ENCODE measurements around the gene SNURF. TPM values are rescaled to one million over a fixed set of nuclear protein-coding genes. Genes with fewer than 3 reads are reported as not detected.
"Not testable (repeated sequence)": the region's sequence is repeated elsewhere in the genome, so short reads cannot be mapped to it uniquely, and the experiment has no call there.

Gene SNURF
- total and polyA plus RNA-seq, 2 donors, result 6.9 to 8.9 TPM

DNA sequence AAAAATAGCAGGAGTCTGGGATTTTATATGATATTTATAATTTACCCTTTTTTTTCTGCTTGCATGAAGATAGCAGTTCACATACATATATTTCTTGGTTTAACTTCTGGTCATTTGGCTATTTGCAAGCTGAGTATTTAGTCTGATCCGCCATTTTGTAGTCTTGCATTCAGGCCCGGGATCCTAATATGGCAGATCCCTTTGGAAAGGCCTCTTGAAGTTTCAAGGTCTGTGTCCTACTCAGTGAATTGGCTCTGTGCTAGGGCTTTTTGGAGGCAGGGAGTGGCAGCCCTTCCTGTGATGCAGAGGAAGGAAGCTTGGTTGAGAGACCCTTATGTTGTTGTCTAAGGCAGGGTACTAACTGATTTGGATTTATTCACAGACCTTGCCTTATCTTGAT lies 2.9 kb downstream of the SNURF start:
- no peaks in the 10 kb centered on the region for H3K4me1 ChIP-seq (ENCODE audit: control insufficient read depth in 2 of 2, insufficient read depth in 2 of 2, low read length in 2 of 2)
- no peak overlapping the region for H3K4me3 ChIP-seq (ENCODE audit: low read length in 2 of 2)
- H3K27ac ChIP-seq (ENCODE audit: low read depth in 1 of 2, low read length in 1 of 2), result no peak overlapping the region
- H3K27me3 ChIP-seq (ENCODE audit: control insufficient read depth in 2 of 2, insufficient read depth in 1 of 2, low read length in 1 of 2), result no peaks in the 10 kb centered on the region
- H3K9me3 ChIP-seq (ENCODE audit: control insufficient read depth in 2 of 2, insufficient read depth in 1 of 2, low read length in 1 of 2), result peaks cover 0 to 10% of the 10 kb centered on the region in 2 donors
- WGBS, result 91% methylated on average over 2 of the region's 2 CpGs
- H3K36me3 ChIP-seq (ENCODE audit: control insufficient read depth in 2 of 2, insufficient read depth in 2 of 2, low read length in 1 of 2), result peaks cover 0 to 3% of the 10 kb centered on the region in 2 donors
- no peak for DNase-seq (ENCODE audit: low read depth in 6 of 9, low spot score in 9 of 9)

DNA sequence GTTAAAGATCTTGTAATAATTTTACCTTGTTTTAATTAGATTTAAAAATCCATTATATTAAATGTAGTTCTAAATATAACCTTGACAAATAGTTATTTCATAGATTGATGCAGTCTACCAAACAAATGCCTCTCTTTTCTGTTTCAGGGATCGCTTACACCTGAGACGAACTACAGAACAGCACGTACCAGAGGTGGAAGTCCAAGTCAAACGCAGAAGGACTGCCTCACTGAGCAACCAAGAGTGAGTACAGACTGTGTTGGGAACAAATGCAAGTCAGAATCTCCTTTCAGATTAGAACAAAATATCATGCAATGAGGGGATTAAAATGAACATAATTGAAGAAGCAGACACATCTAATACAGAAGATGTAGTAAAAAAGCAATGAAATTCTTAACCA lies 7.2 kb downstream of the SNURF start:
- no peak overlapping the region for H3K4me3 ChIP-seq (ENCODE audit: low read length in 2 of 2)
- H3K9me3 ChIP-seq (ENCODE audit: control insufficient read depth in 2 of 2, insufficient read depth in 1 of 2, low read length in 1 of 2), result peaks cover 1 to 3% of the 10 kb centered on the region in 2 donors
- peaks cover 10 to 20% of the 10 kb centered on the region in 2 donors for H3K36me3 ChIP-seq (ENCODE audit: control insufficient read depth in 2 of 2, insufficient read depth in 2 of 2, low read length in 1 of 2)
- no peaks in the 10 kb centered on the region for H3K27me3 ChIP-seq (ENCODE audit: control insufficient read depth in 2 of 2, insufficient read depth in 1 of 2, low read length in 1 of 2)
- no peak for DNase-seq (ENCODE audit: low read depth in 6 of 9, low spot score in 9 of 9)
- WGBS, result 94% methylated on average over 4 of the region's 4 CpGs
- H3K27ac ChIP-seq (ENCODE audit: low read depth in 1 of 2, low read length in 1 of 2), result no peak overlapping the region
- H3K4me1 ChIP-seq (ENCODE audit: control insufficient read depth in 2 of 2, insufficient read depth in 2 of 2, low read length in 2 of 2), result no peaks in the 10 kb centered on the region

DNA sequence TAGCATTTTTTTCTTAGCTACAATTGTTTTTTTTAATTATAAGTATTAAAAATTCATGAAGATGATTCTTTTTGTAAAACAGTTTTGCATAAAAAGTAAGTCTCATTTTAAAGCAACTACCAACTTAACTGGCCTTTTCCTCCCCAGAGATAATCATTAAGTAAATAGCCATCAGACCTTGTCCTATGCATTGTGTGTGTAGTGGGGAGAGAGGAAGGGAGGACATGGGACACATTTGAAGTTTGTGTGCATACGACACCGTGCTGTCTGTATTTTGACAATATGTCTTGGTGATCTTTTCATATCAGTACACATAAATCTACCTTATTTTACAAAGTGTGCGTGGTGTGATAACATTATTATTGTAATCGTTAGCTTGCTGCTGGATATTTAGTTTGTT lies 8.1 kb downstream of the SNURF start:
- 97% methylated on average over 4 of the region's 4 CpGs for WGBS
- Histone ChIP-seq H3K27me3 (ENCODE audit: control insufficient read depth in 2 of 2, insufficient read depth in 1 of 2, low read length in 1 of 2) (no peaks in the 10 kb centered on the region), H3K4me3 (ENCODE audit: low read length in 2 of 2) (no peak overlapping the region), H3K27ac (ENCODE audit: low read depth in 1 of 2, low read length in 1 of 2) (no peak overlapping the region), H3K4me1 (ENCODE audit: control insufficient read depth in 2 of 2, insufficient read depth in 2 of 2, low read length in 2 of 2) (no peaks in the 10 kb centered on the region), H3K9me3 (ENCODE audit: control insufficient read depth in 2 of 2, insufficient read depth in 1 of 2, low read length in 1 of 2) (peaks cover 1 to 3% of the 10 kb centered on the region in 2 donors), H3K36me3 (ENCODE audit: control insufficient read depth in 2 of 2, insufficient read depth in 2 of 2, low read length in 1 of 2) (peaks cover 10 to 23% of the 10 kb centered on the region in 2 donors)
- no peak for DNase-seq (ENCODE audit: low read depth in 6 of 9, low spot score in 9 of 9)

DNA sequence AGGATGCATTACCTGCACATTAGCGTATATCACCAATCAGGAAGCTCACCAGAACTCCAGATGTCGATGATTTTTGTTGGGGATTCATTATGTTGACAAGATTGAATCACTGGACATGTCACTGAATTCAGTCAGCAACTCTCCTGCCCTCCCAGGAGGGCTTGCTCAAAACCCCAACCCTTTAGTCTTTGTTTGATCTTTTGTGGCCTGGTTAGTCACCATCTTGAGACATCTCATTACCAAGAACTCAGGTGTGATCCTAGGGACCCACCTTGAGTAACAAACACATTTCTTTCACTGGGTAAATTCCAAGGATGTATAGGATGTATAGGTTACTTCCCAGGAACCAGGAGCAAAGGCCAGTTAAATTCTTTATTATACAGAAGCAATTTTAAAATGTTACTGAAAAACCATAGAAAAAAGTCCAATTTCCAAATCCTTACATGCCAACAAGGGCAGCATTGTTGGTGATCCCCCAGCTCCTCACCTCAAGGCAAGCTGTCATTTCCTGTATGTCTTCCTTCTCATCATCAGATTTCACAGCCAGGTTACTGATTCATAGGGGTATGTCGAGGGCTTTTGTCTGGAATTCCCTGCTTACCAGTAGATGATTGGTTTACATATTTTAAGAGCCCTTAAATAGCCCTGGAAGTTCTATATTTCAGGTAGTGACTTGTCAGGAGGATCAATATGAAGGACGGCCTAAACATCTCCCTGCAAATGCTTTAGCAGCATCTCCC lies 11.7 kb downstream of the SNURF start:
- Histone ChIP-seq H3K27ac (ENCODE audit: low read depth in 1 of 2, low read length in 1 of 2) (no peak overlapping the region), H3K9me3 (ENCODE audit: control insufficient read depth in 2 of 2, insufficient read depth in 1 of 2, low read length in 1 of 2) (peaks cover 2 to 3% of the 10 kb centered on the region in 2 donors), H3K4me1 (ENCODE audit: control insufficient read depth in 2 of 2, insufficient read depth in 2 of 2, low read length in 2 of 2) (no peaks in the 10 kb centered on the region), H3K4me3 (ENCODE audit: low read length in 2 of 2) (no peak overlapping the region), H3K36me3 (ENCODE audit: control insufficient read depth in 2 of 2, insufficient read depth in 2 of 2, low read length in 1 of 2) (peaks cover 13 to 31% of the 10 kb centered on the region in 2 donors), H3K27me3 (ENCODE audit: control insufficient read depth in 2 of 2, insufficient read depth in 1 of 2, low read length in 1 of 2) (no peaks in the 10 kb centered on the region)
- DNase-seq (ENCODE audit: low read depth in 6 of 9, low spot score in 9 of 9), result no peak
- 83% methylated on average over 4 of the region's 4 CpGs for WGBS

DNA sequence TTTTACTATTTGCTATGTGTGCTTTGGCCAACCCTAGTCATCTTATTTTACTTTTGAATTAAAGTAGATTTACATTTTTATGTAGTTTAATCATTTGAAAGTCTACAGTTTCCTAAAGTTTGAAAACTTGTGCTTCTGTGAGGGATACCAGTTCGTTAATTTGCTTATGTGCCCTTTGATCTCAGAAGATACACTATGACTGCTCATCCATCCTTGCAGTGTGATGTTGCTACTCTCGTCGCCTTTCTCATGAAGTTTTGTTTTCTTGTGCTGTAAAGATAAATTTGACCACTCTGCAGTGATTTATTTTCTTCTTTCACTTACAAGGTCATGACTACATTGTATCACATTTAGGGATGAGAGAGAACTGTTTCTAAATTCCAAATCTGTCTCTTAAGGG lies 16.3 kb downstream of the SNURF start:
- DNase-seq (ENCODE audit: low read depth in 6 of 9, low spot score in 9 of 9), result no peak
- Histone ChIP-seq H3K27me3 (ENCODE audit: control insufficient read depth in 2 of 2, insufficient read depth in 1 of 2, low read length in 1 of 2) (no peaks in the 10 kb centered on the region), H3K9me3 (ENCODE audit: control insufficient read depth in 2 of 2, insufficient read depth in 1 of 2, low read length in 1 of 2) (peaks cover 2 to 3% of the 10 kb centered on the region in 2 donors), H3K4me3 (ENCODE audit: low read length in 2 of 2) (no peak overlapping the region), H3K4me1 (ENCODE audit: control insufficient read depth in 2 of 2, insufficient read depth in 2 of 2, low read length in 2 of 2) (no peaks in the 10 kb centered on the region), H3K36me3 (ENCODE audit: control insufficient read depth in 2 of 2, insufficient read depth in 2 of 2, low read length in 1 of 2) (peaks cover 17 to 28% of the 10 kb centered on the region in 2 donors), H3K27ac (ENCODE audit: low read depth in 1 of 2, low read length in 1 of 2) (no peak overlapping the region)
- WGBS, result 86% methylated on average over 3 of the region's 3 CpGs

DNA sequence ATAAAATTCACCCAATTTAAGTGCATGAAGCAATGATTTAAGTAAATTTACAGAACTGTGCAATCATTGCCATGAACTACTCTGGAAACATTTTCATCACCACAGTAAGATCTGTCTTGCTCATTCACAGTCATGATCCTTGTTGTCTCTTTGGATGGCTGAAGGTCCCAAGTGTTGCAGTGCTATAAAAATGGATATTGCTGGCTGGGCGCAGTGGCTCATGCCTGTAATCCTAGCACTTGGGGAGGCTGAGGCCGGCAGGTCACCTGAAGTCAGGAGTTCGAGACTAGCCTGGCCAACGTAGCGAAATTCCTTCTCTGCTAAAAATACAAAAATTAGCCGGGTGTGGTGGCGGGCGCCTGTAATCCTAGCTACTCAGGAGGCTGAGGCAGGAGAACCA lies 17.0 kb downstream of the SNURF start:
- peaks cover 1 to 2% of the 10 kb centered on the region in 2 donors for H3K9me3 ChIP-seq (ENCODE audit: control insufficient read depth in 2 of 2, insufficient read depth in 1 of 2, low read length in 1 of 2)
- H3K27me3 ChIP-seq (ENCODE audit: control insufficient read depth in 2 of 2, insufficient read depth in 1 of 2, low read length in 1 of 2), result no peaks in the 10 kb centered on the region
- H3K4me1 ChIP-seq (ENCODE audit: control insufficient read depth in 2 of 2, insufficient read depth in 2 of 2, low read length in 2 of 2), result no peaks in the 10 kb centered on the region
- H3K4me3 ChIP-seq (ENCODE audit: low read length in 2 of 2), result no peak overlapping the region
- H3K36me3 ChIP-seq (ENCODE audit: control insufficient read depth in 2 of 2, insufficient read depth in 2 of 2, low read length in 1 of 2), result peaks cover 14 to 22% of the 10 kb centered on the region in 2 donors
- DNase-seq (ENCODE audit: low read depth in 6 of 9, low spot score in 9 of 9), result no peak
- WGBS, result 94% methylated on average over 8 of the region's 8 CpGs
- no peak overlapping the region for H3K27ac ChIP-seq (ENCODE audit: low read depth in 1 of 2, low read length in 1 of 2)

DNA sequence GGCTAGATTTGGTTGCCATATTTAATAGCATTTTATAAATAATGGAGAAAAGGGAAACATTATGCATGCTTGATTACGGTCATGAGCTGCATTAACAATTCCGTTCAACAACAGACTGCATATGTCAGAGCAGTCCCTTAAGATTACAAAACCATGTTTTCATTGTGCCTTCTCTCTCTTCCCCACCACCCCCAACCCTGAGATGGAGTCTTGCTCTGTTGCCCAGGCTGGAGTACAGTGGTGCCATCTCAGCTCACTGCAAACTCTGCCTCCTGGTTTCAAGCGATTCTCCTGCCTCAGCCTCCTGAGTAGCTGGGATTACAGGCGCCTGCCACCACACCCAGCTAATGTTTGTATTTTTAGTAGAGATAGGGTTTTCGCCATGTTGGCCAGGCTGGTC lies 17.9 kb downstream of the SNURF start:
- not testable (repeated sequence) for H3K9me3 ChIP-seq (ENCODE audit: control insufficient read depth in 2 of 2, insufficient read depth in 1 of 2, low read length in 1 of 2); H3K4me1 ChIP-seq (ENCODE audit: control insufficient read depth in 2 of 2, insufficient read depth in 2 of 2, low read length in 2 of 2); H3K27me3 ChIP-seq (ENCODE audit: control insufficient read depth in 2 of 2, insufficient read depth in 1 of 2, low read length in 1 of 2); H3K4me3 ChIP-seq (ENCODE audit: low read length in 2 of 2); H3K27ac ChIP-seq (ENCODE audit: low read depth in 1 of 2, low read length in 1 of 2); DNase-seq (ENCODE audit: low read depth in 6 of 9, low spot score in 9 of 9)
- peaks cover 17 to 22% of the 10 kb centered on the region in 2 donors for H3K36me3 ChIP-seq (ENCODE audit: control insufficient read depth in 2 of 2, insufficient read depth in 2 of 2, low read length in 1 of 2)
- WGBS, result 94% methylated on average over 5 of the region's 5 CpGs

DNA sequence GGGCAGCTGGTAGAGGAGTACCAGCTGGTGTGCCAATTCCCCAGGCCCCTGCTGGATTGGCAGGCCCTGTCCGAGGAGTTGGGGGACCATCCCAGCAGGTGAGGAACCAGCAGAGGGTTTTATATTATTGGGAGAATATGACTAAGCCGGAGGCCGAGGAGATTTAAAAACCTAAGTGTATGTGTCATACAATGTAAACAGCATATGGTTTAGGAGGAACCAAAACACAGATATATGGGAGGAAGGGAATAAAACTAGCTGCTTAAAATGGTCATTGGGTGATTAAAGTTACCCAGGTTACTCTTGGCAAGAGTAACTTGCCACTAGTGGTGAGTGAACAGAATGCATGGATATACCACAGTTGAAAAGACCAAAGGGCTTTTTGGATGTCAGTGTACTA lies 22.1 kb downstream of the SNURF start:
- Histone ChIP-seq H3K9me3 (ENCODE audit: control insufficient read depth in 2 of 2, insufficient read depth in 1 of 2, low read length in 1 of 2) (peaks cover 0 to 2% of the 10 kb centered on the region in 2 donors), H3K36me3 (ENCODE audit: control insufficient read depth in 2 of 2, insufficient read depth in 2 of 2, low read length in 1 of 2) (peaks cover 17 to 21% of the 10 kb centered on the region in 2 donors), H3K4me3 (ENCODE audit: low read length in 2 of 2) (no peak overlapping the region), H3K27me3 (ENCODE audit: control insufficient read depth in 2 of 2, insufficient read depth in 1 of 2, low read length in 1 of 2) (no peaks in the 10 kb centered on the region), H3K27ac (ENCODE audit: low read depth in 1 of 2, low read length in 1 of 2) (no peak overlapping the region), H3K4me1 (ENCODE audit: control insufficient read depth in 2 of 2, insufficient read depth in 2 of 2, low read length in 2 of 2) (no peaks in the 10 kb centered on the region)
- no peak for DNase-seq (ENCODE audit: low read depth in 6 of 9, low spot score in 9 of 9)
- 89% methylated on average over 3 of the region's 3 CpGs for WGBS

DNA sequence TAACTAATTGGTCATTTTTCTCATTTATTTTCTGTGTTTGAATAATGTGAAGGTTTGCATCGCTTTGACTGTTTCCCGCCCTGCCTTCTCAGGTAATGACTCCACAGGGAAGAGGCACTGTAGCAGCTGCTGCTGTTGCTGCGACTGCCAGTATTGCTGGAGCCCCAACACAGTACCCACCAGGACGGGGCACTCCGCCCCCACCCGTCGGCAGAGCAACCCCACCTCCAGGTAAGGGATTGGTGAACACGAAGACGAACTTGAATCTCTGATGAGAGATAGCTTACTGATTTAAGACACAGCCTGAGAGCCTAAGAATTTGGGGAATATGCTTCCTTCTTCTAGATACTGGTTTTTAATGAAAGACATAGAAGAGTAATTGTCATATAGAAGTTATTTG lies 22.9 kb downstream of the SNURF start:
- H3K36me3 ChIP-seq (ENCODE audit: control insufficient read depth in 2 of 2, insufficient read depth in 2 of 2, low read length in 1 of 2), result peaks cover 20 to 24% of the 10 kb centered on the region in 2 donors
- no peak overlapping the region for H3K4me3 ChIP-seq (ENCODE audit: low read length in 2 of 2)
- peaks cover 0 to 2% of the 10 kb centered on the region in 2 donors for H3K9me3 ChIP-seq (ENCODE audit: control insufficient read depth in 2 of 2, insufficient read depth in 1 of 2, low read length in 1 of 2)
- H3K27me3 ChIP-seq (ENCODE audit: control insufficient read depth in 2 of 2, insufficient read depth in 1 of 2, low read length in 1 of 2), result no peaks in the 10 kb centered on the region
- no peak for DNase-seq (ENCODE audit: low read depth in 6 of 9, low spot score in 9 of 9)
- 93% methylated on average over 9 of the region's 9 CpGs for WGBS
- H3K27ac ChIP-seq (ENCODE audit: low read depth in 1 of 2, low read length in 1 of 2), result no peak overlapping the region
- no peaks in the 10 kb centered on the region for H3K4me1 ChIP-seq (ENCODE audit: control insufficient read depth in 2 of 2, insufficient read depth in 2 of 2, low read length in 2 of 2)
